Measurements from ENCODE around the gene EPHB2.

Gene EPHB2

DNA sequence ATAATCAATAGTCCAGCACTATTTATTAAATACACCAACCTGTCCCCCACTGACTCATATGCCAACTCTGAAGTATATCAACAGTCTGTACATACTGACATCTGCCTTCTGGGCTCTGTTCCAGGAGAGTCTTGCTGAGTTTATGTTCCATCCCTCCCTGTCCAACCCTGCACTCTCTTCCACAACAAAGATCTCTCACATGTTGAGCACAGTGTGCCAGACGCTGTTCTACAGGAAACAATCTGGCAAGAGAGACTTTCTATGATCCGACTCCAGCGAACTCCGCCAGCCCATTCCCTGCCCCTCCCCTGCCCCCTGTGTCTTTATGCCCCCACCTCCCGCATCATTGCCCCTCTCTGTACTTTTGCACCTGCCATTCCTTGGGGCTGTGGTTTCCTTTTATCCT is 258.7 kb downstream of the EPHB2 start:
- no peak for DNase-seq (ENCODE audit: extremely low read depth in 1 of 2, low read depth in 1 of 2)

DNA sequence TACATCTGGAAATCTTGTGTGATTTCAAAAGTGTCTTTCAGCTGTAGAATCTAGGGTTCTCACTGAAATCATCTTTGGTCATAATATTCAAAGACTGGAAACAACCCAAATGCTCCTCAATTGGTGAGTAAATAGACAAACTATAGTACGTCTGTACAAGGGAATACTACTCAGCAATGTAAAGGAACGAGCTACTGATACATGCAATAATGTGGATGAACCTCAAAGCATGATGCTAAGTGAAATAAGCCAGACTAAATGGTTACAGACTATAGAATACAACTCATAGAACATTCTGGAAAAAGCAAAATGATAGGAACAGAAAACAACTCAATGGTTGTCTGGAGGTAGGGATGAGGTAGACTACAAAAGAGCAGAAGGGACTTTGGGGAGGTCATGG is 259.5 kb downstream of the EPHB2 start:
- no peak for DNase-seq (ENCODE audit: extremely low read depth in 1 of 2, low read depth in 1 of 2)

All from stimulated activated CD8-positive, alpha-beta memory T cell treated with anti-CD3 and anti-CD28 coated beads, Interleukin-7, amount 100 ng/mL, for 48 hours (primary cell).